B cell (primary cell): Measurements from ENCODE around the gene XPO4.

ENCODE experiments used
- CTCF ChIP-seq: fragments of 200-600 bp; IDR thresholded peaks from one replicate; pipeline ENCODE4 v1.8.0; 2022; ENCODE audit warnings: antibody characterized with exemption, mild to moderate bottlenecking
- EZH2 ChIP-seq: IDR thresholded peaks from 2 replicates; pipeline ENCODE4 v1.6.1; 2012; ENCODE audit warnings: borderline replicate concordance, low read depth, mild to moderate bottlenecking, moderate library complexity, low read length; ENCODE audit not compliant: insufficient read depth, poor library complexity, severe bottlenecking

GRCh38 chr13:20780317-20780716, 122.2 kb downstream of the XPO4 start:
- TF ChIP-seq CTCF (no peak), EZH2 (no peak)
